ENCODE results near the gene LEKR1.

LEKR1 gene

DNA sequence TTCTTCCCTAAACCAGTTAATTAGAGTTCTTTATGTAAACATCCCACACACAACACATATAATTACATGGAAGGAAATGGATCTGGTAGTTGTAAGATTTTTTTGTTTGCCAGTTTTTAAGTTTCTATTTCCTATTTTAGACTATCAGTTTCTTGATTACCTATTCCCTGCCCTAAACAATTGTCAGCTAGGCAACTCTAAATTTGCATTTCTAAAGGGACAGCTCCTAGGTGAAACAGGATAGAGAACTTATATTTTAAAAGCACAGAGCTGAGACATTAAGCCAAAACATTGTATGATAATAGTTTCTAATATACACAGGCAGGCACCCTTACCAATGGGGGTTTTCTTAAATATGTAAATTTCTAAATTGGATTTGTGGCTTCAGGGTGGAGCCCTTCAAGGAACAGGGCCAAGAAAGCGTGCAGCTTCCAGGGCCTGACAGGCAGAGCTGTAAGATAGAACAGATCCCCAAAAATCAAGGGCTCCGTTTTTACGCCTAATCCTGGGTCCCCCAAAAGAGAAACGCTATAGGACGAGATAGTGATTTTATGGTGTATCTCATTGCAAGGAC lies 8.9 kb downstream of the LEKR1 start:
- no peak overlapping the region for H3K4me3 Mint-ChIP-seq
- H3K9me3 Mint-ChIP-seq = no peaks in the 10 kb centered on the region
- H3K36me3 Mint-ChIP-seq (ENCODE audit: low read depth) = no peaks in the 10 kb centered on the region
- no peaks in the 10 kb centered on the region for H3K27me3 Mint-ChIP-seq
- intact Hi-C loops (cut with micrococcal nuclease) = no loop called here
- peaks cover 15% of the 10 kb centered on the region for H3K4me1 Mint-ChIP-seq (ENCODE audit: low read depth)
- no peak overlapping the region for H3K27ac Mint-ChIP-seq

DNA sequence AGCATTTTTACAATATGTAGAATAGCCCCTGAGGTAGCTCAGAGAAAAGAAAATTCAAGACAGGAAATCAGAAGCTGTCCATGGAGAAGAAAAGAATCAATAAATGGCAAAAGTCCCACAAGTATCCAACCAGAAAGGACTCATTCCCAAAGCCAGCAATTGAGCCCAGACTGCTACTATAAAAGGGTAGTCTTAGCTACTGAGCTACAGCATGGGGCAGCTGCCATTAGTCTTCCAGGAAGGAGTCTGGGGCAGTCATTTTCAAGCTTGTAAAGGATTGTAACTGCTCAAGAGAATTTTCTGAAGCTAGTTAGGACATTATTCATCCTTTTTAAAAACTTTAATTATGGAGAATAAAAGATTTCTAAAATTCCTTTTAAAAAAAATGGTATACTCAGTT lies 10.5 kb downstream of the LEKR1 start:
- Mint-ChIP-seq H3K9me3 (no peaks in the 10 kb centered on the region), H3K4me3 (no peak overlapping the region), H3K27ac (no peak overlapping the region), H3K27me3 (no peaks in the 10 kb centered on the region), H3K36me3 (ENCODE audit: low read depth) (no peaks in the 10 kb centered on the region), H3K4me1 (ENCODE audit: low read depth) (peaks cover 15% of the 10 kb centered on the region)
- intact Hi-C loops (cut with micrococcal nuclease) = no loop called here

DNA sequence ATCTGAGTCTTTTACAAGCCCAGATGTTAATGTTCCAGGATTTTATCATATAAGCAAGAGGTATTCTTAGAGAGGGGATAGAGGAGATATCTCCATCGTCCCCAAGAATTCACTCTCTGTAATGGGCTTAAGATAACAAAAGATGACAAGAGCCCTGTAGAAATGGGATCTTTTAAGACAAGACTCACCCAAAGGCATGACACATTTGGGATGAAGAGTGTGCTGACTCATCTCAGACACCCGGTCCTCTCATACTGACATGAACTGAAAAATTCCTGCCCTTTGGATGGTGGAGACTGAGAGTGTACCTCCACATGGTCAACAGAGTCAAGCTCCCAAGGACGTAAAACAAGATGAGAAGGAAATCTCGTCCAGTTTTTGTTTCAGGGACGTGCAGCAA lies 11.0 kb downstream of the LEKR1 start:
- no peak overlapping the region for H3K4me3 Mint-ChIP-seq
- H3K27me3 Mint-ChIP-seq = no peaks in the 10 kb centered on the region
- H3K27ac Mint-ChIP-seq = no peak overlapping the region
- peaks cover 15% of the 10 kb centered on the region for H3K4me1 Mint-ChIP-seq (ENCODE audit: low read depth)
- no peaks in the 10 kb centered on the region for H3K36me3 Mint-ChIP-seq (ENCODE audit: low read depth)
- H3K9me3 Mint-ChIP-seq = no peaks in the 10 kb centered on the region
- intact Hi-C loops (cut with micrococcal nuclease) = no loop called here

DNA sequence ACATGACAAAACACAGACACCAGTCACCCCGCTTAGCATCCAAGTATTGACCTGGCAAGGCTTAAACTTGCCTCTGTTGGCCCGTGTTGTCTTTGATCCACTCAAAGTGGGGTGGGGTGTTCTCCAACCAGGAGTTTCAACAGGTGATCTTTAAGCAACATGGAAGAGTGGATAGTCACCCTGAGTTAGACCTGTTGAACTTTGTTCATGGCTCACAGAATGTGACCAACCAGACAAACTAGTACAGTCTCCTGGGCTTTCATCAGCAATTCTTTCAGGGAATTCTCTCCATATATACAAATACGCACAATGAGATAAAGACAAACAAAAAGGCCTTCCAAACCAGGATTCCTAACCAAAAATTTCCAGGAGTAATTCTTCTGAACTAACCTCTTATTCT lies 11.9 kb downstream of the LEKR1 start:
- H3K4me3 Mint-ChIP-seq = no peak overlapping the region
- no peaks in the 10 kb centered on the region for H3K9me3 Mint-ChIP-seq
- intact Hi-C loops (cut with micrococcal nuclease) = no loop called here
- peaks cover 15% of the 10 kb centered on the region for H3K4me1 Mint-ChIP-seq (ENCODE audit: low read depth)
- H3K36me3 Mint-ChIP-seq (ENCODE audit: low read depth) = no peaks in the 10 kb centered on the region
- no peak overlapping the region for H3K27ac Mint-ChIP-seq
- H3K27me3 Mint-ChIP-seq = no peaks in the 10 kb centered on the region

DNA sequence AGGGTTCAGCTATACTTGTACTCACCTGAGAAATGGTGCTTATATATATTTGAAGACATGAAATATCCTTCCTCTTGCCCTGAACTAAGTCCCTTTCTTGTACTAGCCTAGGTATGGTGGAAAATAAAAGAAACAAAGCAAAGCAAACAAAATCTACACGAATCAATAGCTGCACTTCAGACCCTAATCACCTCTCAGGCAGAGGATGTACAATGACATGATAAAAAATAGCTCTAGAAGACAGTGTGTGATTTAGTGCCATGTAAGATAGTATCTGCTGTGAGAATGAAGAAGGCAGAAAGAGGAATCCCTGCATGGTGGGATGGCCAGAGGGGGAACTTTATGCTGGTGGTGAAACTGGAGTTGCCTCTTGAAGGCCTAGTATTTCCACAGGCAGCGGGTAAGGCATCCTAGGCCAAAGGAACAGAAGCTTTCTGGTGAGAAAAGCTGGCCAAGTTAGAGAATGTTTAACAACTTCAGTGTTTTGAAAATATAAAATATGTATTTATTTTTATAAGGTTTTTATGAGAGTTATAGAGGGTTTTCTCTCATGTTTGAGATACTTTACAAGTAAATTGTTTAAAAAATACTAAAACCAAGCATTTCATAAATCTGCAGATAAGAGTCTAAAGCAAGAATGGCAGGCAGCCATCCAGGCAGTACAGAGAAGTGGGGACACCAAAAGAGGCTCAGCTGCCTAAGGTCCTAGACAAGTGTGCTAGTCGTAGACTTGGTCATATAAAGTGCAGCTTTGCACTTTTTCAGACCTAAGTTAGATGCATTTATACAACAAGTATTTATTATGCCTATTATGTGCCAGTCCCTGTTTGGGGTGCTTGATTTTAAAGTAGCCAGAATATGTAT lies 14.9 kb downstream of the LEKR1 start:
- Mint-ChIP-seq H3K4me3 (no peak overlapping the region), H3K9me3 (no peaks in the 10 kb centered on the region), H3K27ac (no peak overlapping the region), H3K36me3 (ENCODE audit: low read depth) (no peaks in the 10 kb centered on the region), H3K4me1 (ENCODE audit: low read depth) (peaks cover 15% of the 10 kb centered on the region), H3K27me3 (no peaks in the 10 kb centered on the region)
- intact Hi-C loops (cut with micrococcal nuclease) = no loop called here

DNA sequence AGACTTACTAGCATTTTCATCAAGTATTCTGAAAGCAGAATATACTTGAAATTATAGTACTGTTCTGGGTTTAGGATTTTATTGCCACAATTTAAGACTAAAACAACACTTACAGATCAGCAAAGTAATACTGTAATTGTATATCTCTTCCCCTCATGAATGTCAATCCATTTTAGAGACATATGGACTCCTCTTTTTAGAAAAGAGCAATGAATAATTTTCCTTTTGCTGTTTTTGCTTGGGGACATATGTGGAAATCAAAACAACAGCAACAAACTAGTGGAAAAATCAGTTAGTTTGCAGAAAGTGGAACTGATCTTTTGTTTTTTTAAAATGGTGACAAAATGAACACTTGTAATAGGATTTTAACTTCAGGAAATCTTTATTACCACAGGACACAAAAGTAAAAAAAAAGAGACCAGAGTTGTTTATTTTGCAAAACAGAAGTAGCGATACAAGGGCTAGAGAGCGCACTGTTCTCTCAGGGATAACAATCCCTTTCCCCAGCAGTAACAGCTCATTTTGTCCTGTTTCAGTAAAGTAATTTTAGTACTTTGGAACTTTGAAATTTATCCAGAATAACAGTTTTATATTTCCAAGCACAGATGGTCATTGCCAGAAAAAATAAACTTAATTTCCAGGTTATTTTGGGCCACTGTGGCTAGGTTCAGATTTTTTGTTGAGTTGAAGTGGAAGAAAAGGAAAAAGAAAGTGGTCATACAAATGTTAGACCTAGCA lies 17.1 kb downstream of the LEKR1 start:
- peaks cover 15% of the 10 kb centered on the region for H3K4me1 Mint-ChIP-seq (ENCODE audit: low read depth)
- no peak overlapping the region for H3K27ac Mint-ChIP-seq
- no peak overlapping the region for H3K4me3 Mint-ChIP-seq
- intact Hi-C loops (cut with micrococcal nuclease) = no loop called here
- H3K36me3 Mint-ChIP-seq (ENCODE audit: low read depth) = no peaks in the 10 kb centered on the region
- no peaks in the 10 kb centered on the region for H3K27me3 Mint-ChIP-seq
- H3K9me3 Mint-ChIP-seq = no peaks in the 10 kb centered on the region

DNA sequence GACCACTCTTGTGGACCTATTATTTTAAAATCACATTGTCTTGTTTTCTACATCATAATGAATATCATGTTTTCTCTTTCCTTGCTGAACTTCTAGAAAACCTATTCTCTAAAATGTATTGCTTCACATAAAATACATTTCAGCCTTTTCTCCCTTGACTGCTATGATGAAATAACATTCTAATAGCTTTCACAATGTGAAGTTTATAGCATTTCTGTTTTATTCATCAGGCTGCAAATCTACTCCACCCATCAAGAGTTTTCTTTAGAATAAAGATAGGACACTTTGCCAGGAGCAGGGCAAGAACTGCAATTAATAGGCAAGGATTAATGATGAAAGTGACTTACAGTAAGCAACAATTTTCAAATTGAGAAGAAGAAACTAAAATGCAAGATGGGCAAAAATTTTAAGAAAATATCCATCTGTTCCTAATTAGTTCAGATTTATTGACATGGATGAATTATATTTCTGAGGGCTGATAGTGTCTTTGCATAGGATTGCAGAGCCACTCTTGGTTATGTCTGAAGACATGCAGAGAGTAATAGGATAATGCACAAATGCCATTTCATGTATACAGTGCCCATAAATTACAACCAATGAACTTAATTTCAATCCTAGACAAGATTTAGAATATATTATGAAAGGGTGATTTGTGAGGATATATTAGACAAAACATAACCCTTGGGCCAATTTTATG lies 21.7 kb downstream of the LEKR1 start:
- Mint-ChIP-seq H3K36me3 (ENCODE audit: low read depth) (no peaks in the 10 kb centered on the region), H3K4me1 (ENCODE audit: low read depth) (no peaks in the 10 kb centered on the region)
- intact Hi-C loops (cut with micrococcal nuclease) = no loop called here

DNA sequence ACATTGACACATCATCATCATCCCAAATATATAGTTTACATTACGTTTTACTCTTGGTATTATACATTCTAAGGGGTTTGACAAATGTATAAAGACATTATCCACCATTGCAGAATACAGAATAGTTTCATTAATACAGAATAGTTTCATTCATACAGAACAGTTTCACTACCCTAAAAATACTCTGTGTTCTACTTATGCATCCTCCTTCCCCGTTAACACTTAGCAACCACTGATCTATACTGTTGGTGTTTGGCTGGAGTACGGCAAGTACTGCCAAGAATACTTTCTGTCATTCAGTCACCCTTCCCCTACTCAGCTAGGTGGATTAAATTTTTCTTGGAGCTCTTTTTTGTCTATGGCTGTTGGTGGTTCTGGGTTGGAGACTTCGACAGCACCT lies 33.4 kb downstream of the LEKR1 start:
- Mint-ChIP-seq H3K27me3 (no peaks in the 10 kb centered on the region), H3K4me3 (no peak overlapping the region), H3K4me1 (ENCODE audit: low read depth) (peaks cover 16% of the 10 kb centered on the region), H3K27ac (no peak overlapping the region), H3K36me3 (ENCODE audit: low read depth) (no peaks in the 10 kb centered on the region), H3K9me3 (no peaks in the 10 kb centered on the region)
- intact Hi-C loops (cut with micrococcal nuclease) = no loop called here

More for the DNA sequence above, 21.7 kb downstream of the LEKR1 start:
- no peaks in the 10 kb centered on the region for H3K9me3 Mint-ChIP-seq
- H3K4me3 Mint-ChIP-seq = no peak overlapping the region
- no peaks in the 10 kb centered on the region for H3K27me3 Mint-ChIP-seq
- no peak overlapping the region for H3K27ac Mint-ChIP-seq

DNA sequence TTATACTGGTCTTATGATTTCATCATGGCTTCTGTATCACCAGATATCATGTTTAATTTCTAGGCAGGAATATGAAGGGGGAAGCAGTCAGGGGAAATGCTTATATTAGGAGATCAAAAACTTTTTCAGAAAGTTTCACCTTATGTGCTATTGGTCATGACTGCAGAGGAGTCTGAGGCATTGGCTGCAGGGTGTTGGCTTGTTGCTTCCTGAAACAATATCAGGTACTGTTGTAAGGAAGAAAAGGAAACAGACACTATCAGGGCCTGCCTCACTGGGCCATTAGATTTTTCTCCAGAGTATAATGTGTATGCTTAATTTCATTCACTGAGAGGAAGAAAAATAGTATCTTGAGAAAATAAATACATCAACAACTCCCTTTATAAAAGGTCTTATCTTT lies 34.7 kb downstream of the LEKR1 start:
- Mint-ChIP-seq H3K27me3 (no peaks in the 10 kb centered on the region), H3K4me1 (ENCODE audit: low read depth) (peaks cover 16% of the 10 kb centered on the region), H3K9me3 (no peaks in the 10 kb centered on the region), H3K36me3 (ENCODE audit: low read depth) (no peaks in the 10 kb centered on the region), H3K4me3 (no peak overlapping the region), H3K27ac (no peak overlapping the region)
- intact Hi-C loops (cut with micrococcal nuclease) = no loop called here

DNA sequence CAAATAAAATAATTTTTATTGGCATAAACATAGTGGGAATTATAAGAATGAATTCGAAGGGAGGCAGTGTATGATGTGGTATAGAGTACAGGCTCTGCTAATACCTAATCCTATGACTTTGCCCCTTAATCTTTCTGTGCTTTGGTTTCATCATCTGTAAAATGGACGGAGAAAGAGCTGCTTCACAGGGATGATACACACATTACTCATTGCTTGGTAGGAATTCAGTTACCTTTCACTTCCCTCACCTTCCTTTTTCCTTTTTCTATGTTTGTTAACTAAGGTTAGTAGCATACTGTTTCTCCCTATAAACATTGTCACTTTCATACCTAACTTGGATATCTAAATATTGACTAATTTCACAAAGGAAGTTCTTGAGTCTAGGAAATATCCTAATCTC lies 36.2 kb downstream of the LEKR1 start:
- Mint-ChIP-seq H3K4me3 (no peak overlapping the region), H3K27me3 (no peaks in the 10 kb centered on the region), H3K27ac (no peak overlapping the region), H3K4me1 (ENCODE audit: low read depth) (peaks cover 16% of the 10 kb centered on the region), H3K9me3 (no peaks in the 10 kb centered on the region), H3K36me3 (ENCODE audit: low read depth) (no peaks in the 10 kb centered on the region)
- intact Hi-C loops (cut with micrococcal nuclease) = no loop called here

DNA sequence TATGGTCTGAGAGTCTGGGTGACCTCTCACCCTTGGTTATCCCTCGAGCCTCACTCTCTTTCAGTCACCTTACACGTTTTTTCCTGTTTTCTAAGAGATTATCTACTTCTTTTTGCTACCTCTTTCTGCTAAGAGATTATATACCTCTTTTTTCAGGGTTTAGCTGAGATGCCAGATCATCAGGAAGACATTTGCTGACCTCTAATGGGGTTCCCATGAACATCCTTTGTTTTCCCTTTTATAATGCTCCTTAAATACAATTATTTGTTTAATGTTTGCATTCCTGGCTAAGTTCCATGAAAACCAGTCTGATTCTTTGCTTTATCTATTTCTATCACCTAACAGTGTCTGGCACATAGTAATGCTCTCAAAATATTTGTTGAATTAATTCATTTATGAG lies 39.6 kb downstream of the LEKR1 start:
- H3K27ac Mint-ChIP-seq = no peak overlapping the region
- no peak overlapping the region for H3K4me3 Mint-ChIP-seq
- peaks cover under 1% of the 10 kb centered on the region for H3K4me1 Mint-ChIP-seq (ENCODE audit: low read depth)
- no peaks in the 10 kb centered on the region for H3K9me3 Mint-ChIP-seq
- no peaks in the 10 kb centered on the region for H3K36me3 Mint-ChIP-seq (ENCODE audit: low read depth)
- intact Hi-C loops (cut with micrococcal nuclease) = no loop called here
- no peaks in the 10 kb centered on the region for H3K27me3 Mint-ChIP-seq

DNA sequence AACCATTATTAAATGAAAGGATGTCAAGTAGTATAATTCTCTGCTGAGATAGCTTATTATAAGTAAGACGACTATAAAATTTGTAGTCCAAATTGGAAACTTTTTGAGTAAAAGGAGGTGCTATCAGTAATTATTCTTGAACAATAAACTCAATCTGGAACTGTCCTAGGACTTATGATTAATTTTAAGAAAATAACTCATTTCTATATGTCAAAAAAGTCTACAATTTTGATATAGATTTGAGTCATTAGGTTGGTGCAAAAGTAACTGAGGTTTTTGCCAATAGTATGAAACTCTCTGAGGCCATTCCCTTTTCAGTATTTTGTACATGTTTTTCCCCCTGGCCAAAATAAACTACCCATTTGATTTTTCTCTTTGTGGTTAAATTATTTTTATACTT lies 41.0 kb downstream of the LEKR1 start:
- Mint-ChIP-seq H3K36me3 (ENCODE audit: low read depth) (no peaks in the 10 kb centered on the region), H3K9me3 (peaks cover 8% of the 10 kb centered on the region), H3K27ac (no peak overlapping the region), H3K27me3 (no peaks in the 10 kb centered on the region), H3K4me1 (ENCODE audit: low read depth) (no peaks in the 10 kb centered on the region), H3K4me3 (no peak overlapping the region)
- intact Hi-C loops (cut with micrococcal nuclease) = no loop called here

DNA sequence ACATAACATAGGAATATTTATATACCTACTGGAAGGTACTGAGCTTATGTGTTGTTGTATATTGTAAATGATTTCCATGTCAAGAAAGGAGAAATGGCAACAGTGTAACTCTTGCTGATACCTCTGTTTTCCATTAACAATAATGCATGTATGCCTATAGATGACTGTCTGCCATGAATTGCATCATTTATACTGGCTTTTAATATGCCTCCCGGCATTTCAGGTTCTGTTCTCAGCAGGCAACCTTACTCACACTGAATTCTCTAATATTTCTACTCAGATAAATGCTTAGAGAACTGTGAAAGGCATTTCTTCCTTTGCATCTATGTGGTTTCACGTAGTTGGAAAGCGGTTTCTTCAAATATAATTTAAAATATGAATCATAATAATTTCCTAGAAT lies 41.8 kb downstream of the LEKR1 start:
- no peak overlapping the region for H3K4me3 Mint-ChIP-seq
- no peaks in the 10 kb centered on the region for H3K36me3 Mint-ChIP-seq (ENCODE audit: low read depth)
- peaks cover 15% of the 10 kb centered on the region for H3K9me3 Mint-ChIP-seq
- intact Hi-C loops (cut with micrococcal nuclease) = no loop called here
- no peaks in the 10 kb centered on the region for H3K4me1 Mint-ChIP-seq (ENCODE audit: low read depth)
- H3K27me3 Mint-ChIP-seq = no peaks in the 10 kb centered on the region
- H3K27ac Mint-ChIP-seq = no peak overlapping the region

DNA sequence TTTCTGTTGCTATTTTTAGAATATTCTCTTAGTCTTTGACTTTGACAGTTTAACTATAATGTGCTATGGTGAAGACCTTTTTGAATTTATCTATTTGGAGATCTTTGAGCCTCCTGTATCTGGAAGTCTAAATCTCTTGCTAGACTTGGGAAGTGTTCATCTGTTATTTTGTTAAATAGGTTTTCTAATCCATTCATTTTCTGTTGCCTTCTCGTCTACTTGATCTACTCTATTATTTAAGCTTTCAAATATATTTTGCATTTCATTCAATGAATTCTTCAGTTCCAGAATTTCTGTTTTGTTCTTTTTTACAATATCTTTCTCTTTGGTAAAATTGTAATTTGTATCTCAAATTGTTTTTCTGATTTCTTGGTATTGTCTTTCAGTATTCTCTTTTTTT lies 47.8 kb downstream of the LEKR1 start:
- H3K27ac Mint-ChIP-seq = no peak overlapping the region
- H3K4me3 Mint-ChIP-seq = no peak overlapping the region
- no peaks in the 10 kb centered on the region for H3K27me3 Mint-ChIP-seq
- H3K4me1 Mint-ChIP-seq (ENCODE audit: low read depth) = no peaks in the 10 kb centered on the region
- H3K36me3 Mint-ChIP-seq (ENCODE audit: low read depth) = no peaks in the 10 kb centered on the region
- intact Hi-C loops (cut with micrococcal nuclease) = no loop called here
- H3K9me3 Mint-ChIP-seq = peaks cover 75% of the 10 kb centered on the region

All from dendritic cell treated with granulocyte-macrophage colony-stimulating factor and Interleukin-4, amounts not matched to agents 40 ng/mL and 50 ng/mL, for 4 days (primary cell).